ENCODE measurements around the gene KLRC3.

The KLRC3 gene

GRCh38 chr12:10365696-10366405 is 54.5 kb downstream of the KLRC3 start:
- Histone ChIP-seq H3F3A (ENCODE audit: insufficient read depth, low read length) (no peaks in the 10 kb centered on the region), H3K79me2 (ENCODE audit: low read length) (no peaks in the 10 kb centered on the region), H3K4me3 (ENCODE audit: low read length) (no peak overlapping the region), H4K20me1 (ENCODE audit: insufficient read depth, low read length) (peaks cover 4% of the 10 kb centered on the region), H3K9me3 (replicated peaks; ENCODE audit: insufficient read depth, low read length) (no peaks in the 10 kb centered on the region), H2AFZ (ENCODE audit: low read length) (no peak overlapping the region), H3K27me3 (replicated peaks; ENCODE audit: insufficient read depth, low read length) (peaks cover 91% of the 10 kb centered on the region), H3K36me3 (replicated peaks; ENCODE audit: insufficient read depth, low read length) (no peaks in the 10 kb centered on the region), H3K4me1 (ENCODE audit: low read length) (0 out of 2 replicates have a peak, but pooled peaks cover 4% of the 10 kb centered on the region), H3K9me2 (replicated peaks; ENCODE audit: insufficient read depth, low read length) (no peaks in the 10 kb centered on the region), H3K4me2 (ENCODE audit: low read depth, low read length) (no peak overlapping the region; the same call in 1 of the 2 replicates), H3K9ac (ENCODE audit: low read length) (no peak overlapping the region), H3K27ac (ENCODE audit: low read length) (no peak overlapping the region)
- no peak for DNase-seq
- TF ChIP-seq EZH2phosphoT487 (IDR thresholded peaks at IDR 0.05; ENCODE audit: low read length) (no peak), CTCF (IDR thresholded peaks at IDR 0.05; ENCODE audit: low read length) (no peak), EZH2 (optimal IDR thresholded peaks at IDR 0.05; ENCODE audit: low read depth, low read length) (no peak)

- no peaks in the 10 kb centered on the region for H3K9me3 ChIP-seq (replicated peaks; ENCODE audit: insufficient read depth, low read length)
- H3K9ac ChIP-seq (ENCODE audit: low read length): no peak overlapping the region; the same call in 1 of the 2 replicates
- no peak for TF ChIP-seq CTCF (IDR thresholded peaks at IDR 0.05; ENCODE audit: low read length)
- no peak for TF ChIP-seq EZH2 (optimal IDR thresholded peaks at IDR 0.05; ENCODE audit: low read depth, low read length)
- no peak for TF ChIP-seq EZH2phosphoT487 (IDR thresholded peaks at IDR 0.05; ENCODE audit: low read length)
- H2AFZ ChIP-seq (ENCODE audit: low read length): no peak overlapping the region
- 0 out of 2 replicates have a peak, but pooled peaks cover 4% of the 10 kb centered on the region for H3K4me1 ChIP-seq (ENCODE audit: low read length)
- no peak overlapping the region for H3K27ac ChIP-seq (ENCODE audit: low read length)
- H3K4me3 ChIP-seq (ENCODE audit: low read length): peak overlapping the region; percentile 66
- peak; percentile 67 for DNase-seq
- peak overlapping the region; percentile 79 for H3K4me2 ChIP-seq (ENCODE audit: low read depth, low read length)
- H3F3A ChIP-seq (ENCODE audit: insufficient read depth, low read length): no peaks in the 10 kb centered on the region
- H3K9me2 ChIP-seq (replicated peaks; ENCODE audit: insufficient read depth, low read length): no peaks in the 10 kb centered on the region
- H3K36me3 ChIP-seq (replicated peaks; ENCODE audit: insufficient read depth, low read length): no peaks in the 10 kb centered on the region
- H4K20me1 ChIP-seq (ENCODE audit: insufficient read depth, low read length): peaks cover 4% of the 10 kb centered on the region
- no peaks in the 10 kb centered on the region for H3K79me2 ChIP-seq (ENCODE audit: low read length)
- H3K27me3 ChIP-seq (replicated peaks; ENCODE audit: insufficient read depth, low read length): peaks cover 90% of the 10 kb centered on the region
Measured at GRCh38 chr12:10364815-10365622, 55.4 kb downstream of the KLRC3 start.

- H3K4me3 ChIP-seq (ENCODE audit: low read length): peak overlapping the region; percentile 66
- H3K79me2 ChIP-seq (ENCODE audit: low read length): no peaks in the 10 kb centered on the region
- H3K36me3 ChIP-seq (replicated peaks; ENCODE audit: insufficient read depth, low read length): no peaks in the 10 kb centered on the region
- peaks cover 4% of the 10 kb centered on the region for H4K20me1 ChIP-seq (ENCODE audit: insufficient read depth, low read length)
- H2AFZ ChIP-seq (ENCODE audit: low read length): no peak overlapping the region
- no peaks in the 10 kb centered on the region for H3K9me3 ChIP-seq (replicated peaks; ENCODE audit: insufficient read depth, low read length)
- TF ChIP-seq CTCF (IDR thresholded peaks at IDR 0.05; ENCODE audit: low read length): no peak
- no peak for TF ChIP-seq EZH2 (optimal IDR thresholded peaks at IDR 0.05; ENCODE audit: low read depth, low read length)
- TF ChIP-seq EZH2phosphoT487 (IDR thresholded peaks at IDR 0.05; ENCODE audit: low read length): no peak
- no peak overlapping the region for H3K9ac ChIP-seq (ENCODE audit: low read length)
- H3K9me2 ChIP-seq (replicated peaks; ENCODE audit: insufficient read depth, low read length): no peaks in the 10 kb centered on the region
- no peak overlapping the region for H3K27ac ChIP-seq (ENCODE audit: low read length)
- H3K4me1 ChIP-seq (ENCODE audit: low read length): 0 out of 2 replicates have a peak, but pooled peaks cover 4% of the 10 kb centered on the region
- no peaks in the 10 kb centered on the region for H3F3A ChIP-seq (ENCODE audit: insufficient read depth, low read length)
- peaks cover 90% of the 10 kb centered on the region for H3K27me3 ChIP-seq (replicated peaks; ENCODE audit: insufficient read depth, low read length)
- H3K4me2 ChIP-seq (ENCODE audit: low read depth, low read length): peak overlapping the region; percentile 79
- peak; percentile 51 for DNase-seq
Measured at GRCh38 chr12:10363914-10364814, 56.2 kb downstream of the KLRC3 start.
